HepG2 (cell line): ENCODE data around the gene NEXMIF.

Experiments used
- HNRNPL ChIP-seq: fragments of 200-400 bp; formaldehyde crosslinking; IDR thresholded peaks from 2 replicates; pipeline ENCODE4 v1.6.1; 2017; ENCODE audit warnings: mild to moderate bottlenecking, low read depth, low read length
- REST ChIP-seq, 2 experiments: IDR thresholded peaks; 2 replicates each; pipeline ENCODE4 v1.6.1; 2011 to 2012; ENCODE audit warnings: low read length in 2 of 2, borderline replicate concordance in 1 of 2, low read depth in 1 of 2, mild to moderate bottlenecking in 1 of 2, moderate library complexity in 1 of 2
- XRCC5 ChIP-seq: fragments of 200-400 bp; formaldehyde crosslinking; optimal IDR thresholded peaks from 2 replicates; pipeline ENCODE3; 2017; ENCODE audit warnings: mild to moderate bottlenecking, low read length

- TF ChIP-seq REST (IDR thresholded peaks at IDR 0.05; ENCODE audit: borderline replicate concordance in 1 of 2, low read depth in 1 of 2, low read length in 2 of 2) (no peak), HNRNPL (no peak), XRCC5 (no peak)
Observed at GRCh38 chrX:74804574-74804973, 120.7 kb downstream of the NEXMIF start.
